GM15510 (cell line): ENCODE data around the gene HCRT.

Experiments
- POLR2A ChIP-seq: IDR thresholded peaks from 3 replicates; pipeline ENCODE4 v1.6.1; 2011; ENCODE audit warnings: borderline replicate concordance; ENCODE audit not compliant: insufficient read length; ENCODE audit errors: extremely low read depth

HCRT gene

GRCh38 chr17:42135151-42135550 is 50.1 kb downstream of the HCRT start:
- no peak for TF ChIP-seq POLR2A
